Measurements from ENCODE around the gene ASCC2. TPM values are rescaled to one million over a fixed set of nuclear protein-coding genes. Genes with fewer than 3 reads are reported as not detected.

ASCC2 gene
- total RNA-seq, 1 donor from 2014 or later = 85.5 TPM

DNA sequence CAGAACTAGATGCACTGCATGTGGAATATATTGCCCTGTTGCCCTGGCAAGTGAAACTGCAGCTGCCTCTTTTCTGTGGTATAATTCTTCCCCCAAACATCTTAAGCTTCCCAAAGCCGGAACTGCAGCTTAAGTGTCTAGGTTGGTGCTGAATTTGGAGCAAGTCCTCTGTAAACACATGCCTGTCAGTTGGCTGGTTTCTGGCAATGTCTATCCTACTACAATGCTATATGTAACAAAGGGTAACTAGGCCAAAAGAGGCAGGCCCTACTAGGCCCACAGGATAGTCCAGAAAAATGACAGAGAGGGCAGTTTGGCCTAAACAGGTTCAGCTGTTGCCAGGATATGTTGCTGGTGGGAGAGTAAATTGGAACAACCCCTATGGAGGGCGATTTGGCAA lies 27.9 kb downstream of the ASCC2 start:
- H3K36me3 Mint-ChIP-seq (ENCODE audit: low read depth, unreplicated experiment) = peaks cover 48% of the 10 kb centered on the region
- no peaks in the 10 kb centered on the region for H3K4me1 Mint-ChIP-seq (ENCODE audit: unreplicated experiment)
- DNase-seq (ENCODE audit: low spot score) = no peak
- no peak overlapping the region for H3K27ac Mint-ChIP-seq (ENCODE audit: unreplicated experiment)
- peaks cover 3% of the 10 kb centered on the region for H3K27me3 Mint-ChIP-seq (ENCODE audit: unreplicated experiment)
- H3K9me3 Mint-ChIP-seq (ENCODE audit: unreplicated experiment) = no peaks in the 10 kb centered on the region
- no peak overlapping the region for H3K4me3 Mint-ChIP-seq (ENCODE audit: unreplicated experiment)
- TF ChIP-seq, protein P1, sequence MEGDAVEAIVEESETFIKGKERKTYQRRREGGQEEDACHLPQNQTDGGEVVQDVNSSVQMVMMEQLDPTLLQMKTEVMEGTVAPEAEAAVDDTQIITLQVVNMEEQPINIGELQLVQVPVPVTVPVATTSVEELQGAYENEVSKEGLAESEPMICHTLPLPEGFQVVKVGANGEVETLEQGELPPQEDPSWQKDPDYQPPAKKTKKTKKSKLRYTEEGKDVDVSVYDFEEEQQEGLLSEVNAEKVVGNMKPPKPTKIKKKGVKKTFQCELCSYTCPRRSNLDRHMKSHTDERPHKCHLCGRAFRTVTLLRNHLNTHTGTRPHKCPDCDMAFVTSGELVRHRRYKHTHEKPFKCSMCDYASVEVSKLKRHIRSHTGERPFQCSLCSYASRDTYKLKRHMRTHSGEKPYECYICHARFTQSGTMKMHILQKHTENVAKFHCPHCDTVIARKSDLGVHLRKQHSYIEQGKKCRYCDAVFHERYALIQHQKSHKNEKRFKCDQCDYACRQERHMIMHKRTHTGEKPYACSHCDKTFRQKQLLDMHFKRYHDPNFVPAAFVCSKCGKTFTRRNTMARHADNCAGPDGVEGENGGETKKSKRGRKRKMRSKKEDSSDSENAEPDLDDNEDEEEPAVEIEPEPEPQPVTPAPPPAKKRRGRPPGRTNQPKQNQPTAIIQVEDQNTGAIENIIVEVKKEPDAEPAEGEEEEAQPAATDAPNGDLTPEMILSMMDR (IDR thresholded peaks at IDR 0.05; ENCODE audit: unreplicated experiment) = no peak

DNA sequence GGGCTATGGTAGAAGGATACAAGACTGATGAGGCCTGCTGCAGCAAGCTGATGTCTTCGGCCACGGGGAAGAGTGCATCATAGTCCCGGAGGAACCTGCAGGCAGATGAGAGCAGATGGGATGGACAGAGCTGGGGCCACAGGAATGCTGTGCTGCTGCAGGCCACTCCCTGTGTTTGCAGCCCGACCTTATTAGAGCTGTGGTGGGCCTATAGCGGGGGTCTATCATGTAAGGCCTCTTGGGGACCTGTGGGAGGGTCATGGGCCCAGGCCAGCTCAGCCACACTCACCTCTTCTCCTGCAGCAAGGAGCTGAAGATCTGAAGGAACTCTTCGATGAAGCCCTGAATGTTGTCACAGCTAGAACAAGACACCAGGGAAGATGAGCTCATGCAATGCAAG lies 31.9 kb downstream of the ASCC2 start:
- Mint-ChIP-seq H3K36me3 (ENCODE audit: low read depth, unreplicated experiment) (peaks cover 29% of the 10 kb centered on the region), H3K27ac (ENCODE audit: unreplicated experiment) (no peak overlapping the region), H3K4me3 (ENCODE audit: unreplicated experiment) (no peak overlapping the region), H3K27me3 (ENCODE audit: unreplicated experiment) (peaks cover 3% of the 10 kb centered on the region), H3K9me3 (ENCODE audit: unreplicated experiment) (no peaks in the 10 kb centered on the region), H3K4me1 (ENCODE audit: unreplicated experiment) (no peaks in the 10 kb centered on the region)
- no peak for DNase-seq (ENCODE audit: low spot score)
- TF ChIP-seq, protein P1 (IDR thresholded peaks at IDR 0.05; ENCODE audit: unreplicated experiment) = no peak

DNA sequence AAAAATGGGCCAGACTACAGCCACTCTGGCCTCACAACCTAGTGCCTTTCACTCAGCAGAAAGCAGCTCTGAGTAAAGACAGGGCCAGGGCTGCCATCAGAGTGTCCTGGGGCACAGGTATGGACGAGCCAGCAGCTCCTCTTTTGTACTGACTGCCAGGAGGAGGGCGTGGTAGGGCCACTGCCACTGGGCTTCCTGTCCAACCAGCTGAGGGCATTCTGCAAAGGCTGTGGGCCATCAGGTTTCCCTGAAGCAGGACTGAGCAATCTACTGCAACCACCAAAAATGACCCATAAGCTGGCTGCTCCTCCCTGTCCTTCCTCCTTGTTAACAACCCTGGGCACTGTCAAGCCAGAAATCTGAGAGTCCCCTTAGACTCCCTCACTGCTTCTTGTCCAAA lies 33.1 kb downstream of the ASCC2 start:
- DNase-seq (ENCODE audit: low spot score) = no peak
- H3K27ac Mint-ChIP-seq (ENCODE audit: unreplicated experiment) = no peak overlapping the region
- H3K9me3 Mint-ChIP-seq (ENCODE audit: unreplicated experiment) = no peaks in the 10 kb centered on the region
- H3K27me3 Mint-ChIP-seq (ENCODE audit: unreplicated experiment) = peaks cover 3% of the 10 kb centered on the region
- TF ChIP-seq, protein P1 (IDR thresholded peaks at IDR 0.05; ENCODE audit: unreplicated experiment) = no peak
- H3K4me1 Mint-ChIP-seq (ENCODE audit: unreplicated experiment) = no peaks in the 10 kb centered on the region
- peaks cover 36% of the 10 kb centered on the region for H3K36me3 Mint-ChIP-seq (ENCODE audit: low read depth, unreplicated experiment)
- H3K4me3 Mint-ChIP-seq (ENCODE audit: unreplicated experiment) = no peak overlapping the region

DNA sequence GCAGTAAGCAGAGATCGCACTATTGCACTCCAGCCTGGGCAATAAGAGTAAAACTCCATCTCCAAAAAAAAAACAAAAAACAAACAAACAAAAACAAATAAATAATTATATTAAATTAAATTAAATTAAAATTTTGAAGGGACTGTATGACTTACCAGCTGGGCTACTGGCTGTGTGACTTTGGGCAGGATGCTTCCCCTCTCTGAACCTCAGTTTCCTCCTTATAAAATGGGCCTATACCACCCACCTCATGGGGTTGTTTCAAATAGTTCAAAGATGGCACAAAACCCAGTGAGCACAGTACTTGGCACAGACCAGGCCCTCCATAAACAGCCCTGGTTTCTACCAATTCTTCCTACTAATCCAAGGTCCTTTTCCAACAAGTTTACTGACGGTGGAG lies 34.9 kb downstream of the ASCC2 start:
- peaks cover 39% of the 10 kb centered on the region for H3K36me3 Mint-ChIP-seq (ENCODE audit: low read depth, unreplicated experiment)
- peaks cover 3% of the 10 kb centered on the region for H3K27me3 Mint-ChIP-seq (ENCODE audit: unreplicated experiment)
- H3K27ac Mint-ChIP-seq (ENCODE audit: unreplicated experiment) = no peak overlapping the region
- DNase-seq (ENCODE audit: low spot score) = no peak
- H3K9me3 Mint-ChIP-seq (ENCODE audit: unreplicated experiment) = no peaks in the 10 kb centered on the region
- H3K4me1 Mint-ChIP-seq (ENCODE audit: unreplicated experiment) = peaks cover 3% of the 10 kb centered on the region
- no peak overlapping the region for H3K4me3 Mint-ChIP-seq (ENCODE audit: unreplicated experiment)
- TF ChIP-seq, protein P1 (IDR thresholded peaks at IDR 0.05; ENCODE audit: unreplicated experiment) = no peak

DNA sequence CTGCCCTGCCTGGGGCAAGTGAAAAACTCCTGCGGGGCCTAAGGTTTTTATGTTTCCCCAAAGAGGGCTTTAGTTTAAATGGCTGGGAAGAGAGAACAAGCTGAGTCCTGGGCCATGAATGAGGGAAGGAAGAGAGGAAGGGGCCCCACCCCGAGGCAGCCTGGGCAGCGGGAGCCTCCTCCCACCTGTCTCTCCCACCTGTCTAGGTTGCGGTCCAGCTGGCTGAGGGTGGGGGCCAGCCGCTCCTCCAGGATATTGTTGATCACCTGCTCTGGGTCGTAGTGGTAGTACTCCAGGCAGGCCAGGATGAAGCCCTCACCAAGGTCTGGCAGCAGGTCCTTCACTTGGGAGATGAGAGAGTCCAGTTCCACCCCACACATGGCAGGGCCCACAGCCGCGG lies 36.3 kb downstream of the ASCC2 start:
- Mint-ChIP-seq H3K4me3 (ENCODE audit: unreplicated experiment) (no peak overlapping the region), H3K36me3 (ENCODE audit: low read depth, unreplicated experiment) (peaks cover 40% of the 10 kb centered on the region), H3K27me3 (ENCODE audit: unreplicated experiment) (peaks cover 5% of the 10 kb centered on the region), H3K27ac (ENCODE audit: unreplicated experiment) (no peak overlapping the region), H3K9me3 (ENCODE audit: unreplicated experiment) (no peaks in the 10 kb centered on the region), H3K4me1 (ENCODE audit: unreplicated experiment) (peaks cover 4% of the 10 kb centered on the region)
- TF ChIP-seq, protein P1 (IDR thresholded peaks at IDR 0.05; ENCODE audit: unreplicated experiment) = no peak
- no peak for DNase-seq (ENCODE audit: low spot score)

Data from endothelial cell (in vitro differentiated cells).